Activated gamma-delta T cell (primary cell): ENCODE measurements around the gene RYR1.
"Not testable (repeated sequence)": the region's sequence is repeated elsewhere in the genome, so short reads cannot be mapped to it uniquely, and the experiment has no call there.

Experiments used
- DNase-seq: peaks from one replicate; lab custom pipeline; 2025; lab: John Stamatoyannopoulos, UW

Gene RYR1

GRCh38 chr19:38538793-38539528 lies 105.5 kb downstream of the RYR1 start:
- DNase-seq = no peak

- no peak for DNase-seq
These were observed 106.3 kb downstream of the RYR1 start for GRCh38 chr19:38539751-38540150.

- DNase-seq = no peak
These were observed 108.5 kb downstream of the RYR1 start for GRCh38 chr19:38542040-38542439.

GRCh38 chr19:38543286-38543806 lies 109.9 kb downstream of the RYR1 start:
- DNase-seq = no peak

- DNase-seq = no peak
These were observed 110.5 kb downstream of the RYR1 start for GRCh38 chr19:38543807-38544568.

GRCh38 chr19:38544569-38545315 lies 111.3 kb downstream of the RYR1 start:
- DNase-seq = no peak

- DNase-seq = no peak
These were observed 112.1 kb downstream of the RYR1 start for GRCh38 chr19:38545596-38545995.

- DNase-seq = no peak
These were observed 113.9 kb downstream of the RYR1 start for GRCh38 chr19:38547421-38547820.

GRCh38 chr19:38549061-38549460 lies 115.6 kb downstream of the RYR1 start:
- no peak for DNase-seq

- no peak for DNase-seq
These were observed 116.5 kb downstream of the RYR1 start for GRCh38 chr19:38549942-38550341.

GRCh38 chr19:38550376-38550775 lies 116.9 kb downstream of the RYR1 start:
- no peak for DNase-seq

GRCh38 chr19:38551450-38551813 lies 117.9 kb downstream of the RYR1 start:
- DNase-seq = no peak

GRCh38 chr19:38553239-38553638 lies 119.7 kb downstream of the RYR1 start:
- DNase-seq = not testable (repeated sequence)

GRCh38 chr19:38554676-38555141 lies 121.2 kb downstream of the RYR1 start:
- DNase-seq = no peak

GRCh38 chr19:38555200-38555599 lies 121.7 kb downstream of the RYR1 start:
- DNase-seq = no peak

GRCh38 chr19:38556521-38557174 lies 123.2 kb downstream of the RYR1 start:
- no peak for DNase-seq

GRCh38 chr19:38557205-38557799 lies 123.8 kb downstream of the RYR1 start:
- DNase-seq = no peak

GRCh38 chr19:38558933-38559332 lies 125.4 kb downstream of the RYR1 start:
- not testable (repeated sequence) for DNase-seq

- DNase-seq = no peak
These were observed 126.2 kb downstream of the RYR1 start for GRCh38 chr19:38559428-38560401.

GRCh38 chr19:38561053-38561606 lies 127.6 kb downstream of the RYR1 start:
- DNase-seq = no peak
